NT2/D1 (cell line): Measurements from ENCODE around the gene FREM2.

Source experiments
- SUZ12 ChIP-seq: IDR thresholded peaks from 2 replicates; pipeline ENCODE4 v1.6.1; 2011; ENCODE audit not compliant: insufficient read length, insufficient read depth; ENCODE audit errors: extremely low read depth
- YY1 ChIP-seq: IDR thresholded peaks from 2 replicates; pipeline ENCODE4 v1.6.1; 2011; ENCODE audit not compliant: insufficient read length, insufficient read depth
- ZNF274 ChIP-seq: IDR thresholded peaks from 2 replicates; pipeline ENCODE4 v1.6.1; 2011; ENCODE audit warnings: mild to moderate bottlenecking, low read depth, low read length

DNA sequence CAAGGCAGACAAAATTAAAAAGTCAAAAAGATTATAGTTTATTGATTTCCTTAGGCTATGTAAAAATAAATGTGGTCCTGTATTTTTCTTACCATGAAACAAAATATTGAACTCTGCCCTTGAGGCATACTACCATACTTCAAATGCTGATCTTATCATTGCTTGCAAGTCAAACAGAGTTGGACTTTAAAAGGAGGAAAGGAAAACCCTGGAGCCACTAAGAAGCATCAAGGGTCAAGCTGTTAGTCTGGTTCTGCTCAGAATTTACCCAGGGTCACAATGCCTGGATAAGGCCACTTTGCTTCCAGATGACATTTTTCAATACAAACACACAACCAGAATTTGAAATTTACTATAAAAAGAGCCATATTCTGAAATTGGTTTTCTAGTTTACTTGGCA, 2.2 kb upstream of the FREM2 start:
- TF ChIP-seq ZNF274 (no peak), SUZ12 (no peak), YY1 (no peak)
